ENCODE measurements around the gene PSMG4.

The PSMG4 gene

DNA sequence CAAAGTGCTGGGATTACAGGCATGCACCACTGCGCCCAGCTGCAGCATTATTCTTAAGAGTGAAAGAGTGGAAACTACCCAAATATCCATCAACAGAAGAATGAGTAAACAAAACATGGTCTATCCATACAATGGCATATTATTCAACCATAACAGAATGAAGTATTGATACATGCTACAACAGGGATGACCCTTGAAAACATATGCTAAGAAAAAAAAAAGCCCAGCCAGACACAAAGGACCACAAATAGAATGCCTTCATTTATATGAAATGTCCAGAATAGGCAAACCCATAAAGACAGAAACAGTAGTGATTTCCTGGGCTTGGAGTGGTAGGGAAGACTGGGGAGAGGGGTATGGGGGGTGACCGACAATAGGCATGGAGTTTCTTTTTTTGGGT, 38.4 kb upstream of the PSMG4 start:
- WGBS, 2 experiments, result 90 to 91% methylated on average over 2 of the region's 2 CpGs
- Histone ChIP-seq H3K4me3 (ENCODE audit: insufficient read depth, low read depth, low read length) (no peak overlapping the region), H3K27ac (ENCODE audit: insufficient read depth, low read depth, low read length, poor library complexity, severe bottlenecking) (no peak overlapping the region), H3K27me3 (ENCODE audit: control insufficient read depth, insufficient read depth, low read length, poor library complexity, severe bottlenecking) (no peaks in the 10 kb centered on the region), H3K9me3 (ENCODE audit: control insufficient read depth, low read length) (no peaks in the 10 kb centered on the region), H3K4me1 (ENCODE audit: control insufficient read depth, insufficient read depth, low read length) (no peaks in the 10 kb centered on the region), H3K36me3 (ENCODE audit: control insufficient read depth, insufficient read depth, low read length) (peaks cover 11% of the 10 kb centered on the region)

GRCh38 chr6:3221578-3221977, 37.2 kb upstream of the PSMG4 start:
- Histone ChIP-seq H3K4me1 (ENCODE audit: control insufficient read depth, insufficient read depth, low read length) (peaks cover 4% of the 10 kb centered on the region), H3K4me3 (ENCODE audit: insufficient read depth, low read depth, low read length) (no peak overlapping the region), H3K27ac (ENCODE audit: insufficient read depth, low read depth, low read length, poor library complexity, severe bottlenecking) (no peak overlapping the region), H3K27me3 (ENCODE audit: control insufficient read depth, insufficient read depth, low read length, poor library complexity, severe bottlenecking) (no peaks in the 10 kb centered on the region), H3K9me3 (ENCODE audit: control insufficient read depth, low read length) (no peaks in the 10 kb centered on the region), H3K36me3 (ENCODE audit: control insufficient read depth, insufficient read depth, low read length) (peaks cover 11% of the 10 kb centered on the region)
- 98% methylated on average over 3 to 4 of the region's 4 CpGs for WGBS, 2 experiments

GRCh38 chr6:3222506-3223038, 36.2 kb upstream of the PSMG4 start:
- Histone ChIP-seq H3K4me1 (ENCODE audit: control insufficient read depth, insufficient read depth, low read length) (peaks cover 4% of the 10 kb centered on the region), H3K4me3 (ENCODE audit: insufficient read depth, low read depth, low read length) (no peak overlapping the region), H3K27me3 (ENCODE audit: control insufficient read depth, insufficient read depth, low read length, poor library complexity, severe bottlenecking) (no peaks in the 10 kb centered on the region), H3K9me3 (ENCODE audit: control insufficient read depth, low read length) (no peaks in the 10 kb centered on the region), H3K36me3 (ENCODE audit: control insufficient read depth, insufficient read depth, low read length) (peaks cover 11% of the 10 kb centered on the region), H3K27ac (ENCODE audit: insufficient read depth, low read depth, low read length, poor library complexity, severe bottlenecking) (no peak overlapping the region)
- 90 to 96% methylated on average over 4 of the region's 4 CpGs for WGBS, 2 experiments

- H3K27me3 ChIP-seq (ENCODE audit: control insufficient read depth, insufficient read depth, low read length, poor library complexity, severe bottlenecking), result peaks cover 10% of the 10 kb centered on the region
- H3K9me3 ChIP-seq (ENCODE audit: control insufficient read depth, low read length), result no peaks in the 10 kb centered on the region
- H3K4me3 ChIP-seq (ENCODE audit: insufficient read depth, low read depth, low read length), result peak overlapping the region; percentile 95
- H3K27ac ChIP-seq (ENCODE audit: insufficient read depth, low read depth, low read length, poor library complexity, severe bottlenecking), result peak overlapping the region; percentile 88
- H3K36me3 ChIP-seq (ENCODE audit: control insufficient read depth, insufficient read depth, low read length), result peaks cover 11% of the 10 kb centered on the region
- WGBS, 2 experiments, result 35 to 50% methylated on average over 10 of the region's 10 CpGs
- peaks cover 11% of the 10 kb centered on the region for H3K4me1 ChIP-seq (ENCODE audit: control insufficient read depth, insufficient read depth, low read length)
These were observed 32.7 kb upstream of the PSMG4 start for GRCh38 chr6:3226042-3226441.

- Histone ChIP-seq H3K4me3 (ENCODE audit: insufficient read depth, low read depth, low read length) (peak overlapping the region; percentile 95), H3K36me3 (ENCODE audit: control insufficient read depth, insufficient read depth, low read length) (peaks cover 11% of the 10 kb centered on the region), H3K27ac (ENCODE audit: insufficient read depth, low read depth, low read length, poor library complexity, severe bottlenecking) (peak overlapping the region; percentile 88), H3K4me1 (ENCODE audit: control insufficient read depth, insufficient read depth, low read length) (peaks cover 11% of the 10 kb centered on the region), H3K27me3 (ENCODE audit: control insufficient read depth, insufficient read depth, low read length, poor library complexity, severe bottlenecking) (peaks cover 10% of the 10 kb centered on the region), H3K9me3 (ENCODE audit: control insufficient read depth, low read length) (no peaks in the 10 kb centered on the region)
- 1% methylated on average over 54 of the region's 54 CpGs for WGBS, 2 experiments
These were observed 32.0 kb upstream of the PSMG4 start for GRCh38 chr6:3226481-3227362.

DNA sequence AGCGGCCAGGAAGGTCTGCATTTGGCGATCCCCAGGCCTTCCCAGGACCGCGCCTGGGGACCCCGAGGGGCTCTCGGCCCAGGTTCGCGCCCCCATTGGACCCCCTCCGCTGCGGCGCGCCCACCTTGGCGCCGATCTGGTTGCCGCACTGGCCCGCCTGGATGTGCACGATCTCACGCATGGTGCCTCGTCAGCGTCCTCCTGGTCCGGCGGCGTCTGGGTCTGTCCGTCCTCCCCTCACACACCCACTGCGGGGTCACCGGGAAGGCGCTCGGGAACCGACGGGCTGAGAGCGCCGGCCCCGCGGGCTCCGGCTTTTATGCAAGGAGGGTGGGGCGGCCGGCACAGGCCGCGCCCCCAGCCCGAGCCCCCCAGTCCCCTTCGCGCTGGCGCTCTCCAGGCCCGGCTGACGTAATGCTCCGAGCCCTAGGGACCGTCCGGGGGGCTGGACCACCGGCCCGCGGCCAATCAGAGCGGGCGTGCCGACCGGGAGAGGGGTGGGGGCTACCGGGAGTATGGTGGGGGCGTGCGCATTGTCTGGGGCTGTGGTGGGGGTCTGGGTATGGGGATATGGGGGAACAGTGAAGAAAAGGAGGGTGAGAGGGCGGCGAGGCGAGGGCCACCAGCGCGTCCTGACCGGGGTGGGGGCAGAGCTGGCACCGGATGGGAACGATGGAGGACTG, 31.2 kb upstream of the PSMG4 start, which contains the start of gene TUBB2B:
Gene TUBB2B (minus strand): TSS at position 291 of the 683 bp plus-strand sequence. CDS start 110 bp downstream, at position 181.
- peaks cover 11% of the 10 kb centered on the region for H3K4me1 ChIP-seq (ENCODE audit: control insufficient read depth, insufficient read depth, low read length)
- peak within 1 kb of the TSS; percentile 95 for H3K4me3 ChIP-seq (ENCODE audit: insufficient read depth, low read depth, low read length)
- H3K9me3 ChIP-seq (ENCODE audit: control insufficient read depth, low read length), result no peaks in the 10 kb centered on the region
- 0% methylated on average over 66 of the region's 66 CpGs for WGBS, 2 experiments
- peaks cover 10% of the 10 kb centered on the region for H3K27me3 ChIP-seq (ENCODE audit: control insufficient read depth, insufficient read depth, low read length, poor library complexity, severe bottlenecking)
- peak within 1 kb of the TSS; percentile 96 for H3K27ac ChIP-seq (ENCODE audit: insufficient read depth, low read depth, low read length, poor library complexity, severe bottlenecking)
- H3K36me3 ChIP-seq (ENCODE audit: control insufficient read depth, insufficient read depth, low read length), result peaks cover 11% of the 10 kb centered on the region

DNA sequence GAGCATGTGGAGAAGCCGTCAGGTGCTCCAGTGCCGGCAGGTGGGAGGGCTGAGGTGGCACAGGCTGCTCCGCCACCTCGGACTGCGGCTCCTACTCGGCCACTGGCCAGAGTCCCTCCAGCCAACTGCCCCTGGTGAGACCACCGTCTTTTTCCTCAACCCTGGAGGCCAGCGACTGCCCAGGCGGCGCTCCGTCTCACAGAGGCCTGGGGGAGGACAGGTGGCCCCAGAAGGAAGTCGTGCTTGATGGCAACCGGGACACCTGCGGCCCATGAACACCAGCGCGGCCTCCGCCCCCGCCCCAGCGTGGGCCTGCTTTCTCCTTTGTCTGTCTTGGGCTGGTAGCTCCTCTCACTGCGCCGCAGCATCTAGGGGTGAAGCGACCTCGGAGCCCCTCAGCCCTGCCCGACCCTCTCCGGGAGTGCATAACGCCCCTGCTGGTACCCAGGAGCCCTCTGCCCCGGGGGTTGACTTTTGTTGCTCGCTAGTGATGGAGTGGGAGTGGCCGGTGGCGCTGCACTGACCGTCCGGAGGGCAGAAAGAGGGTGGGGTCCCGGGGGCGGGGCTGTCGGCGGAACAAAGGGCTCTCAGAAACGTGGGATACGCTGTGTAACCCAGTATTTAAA, 30.6 kb upstream of the PSMG4 start:
- no peaks in the 10 kb centered on the region for H3K9me3 ChIP-seq (ENCODE audit: control insufficient read depth, low read length)
- 0% methylated on average over 38 of the region's 38 CpGs for WGBS, 2 experiments

DNA sequence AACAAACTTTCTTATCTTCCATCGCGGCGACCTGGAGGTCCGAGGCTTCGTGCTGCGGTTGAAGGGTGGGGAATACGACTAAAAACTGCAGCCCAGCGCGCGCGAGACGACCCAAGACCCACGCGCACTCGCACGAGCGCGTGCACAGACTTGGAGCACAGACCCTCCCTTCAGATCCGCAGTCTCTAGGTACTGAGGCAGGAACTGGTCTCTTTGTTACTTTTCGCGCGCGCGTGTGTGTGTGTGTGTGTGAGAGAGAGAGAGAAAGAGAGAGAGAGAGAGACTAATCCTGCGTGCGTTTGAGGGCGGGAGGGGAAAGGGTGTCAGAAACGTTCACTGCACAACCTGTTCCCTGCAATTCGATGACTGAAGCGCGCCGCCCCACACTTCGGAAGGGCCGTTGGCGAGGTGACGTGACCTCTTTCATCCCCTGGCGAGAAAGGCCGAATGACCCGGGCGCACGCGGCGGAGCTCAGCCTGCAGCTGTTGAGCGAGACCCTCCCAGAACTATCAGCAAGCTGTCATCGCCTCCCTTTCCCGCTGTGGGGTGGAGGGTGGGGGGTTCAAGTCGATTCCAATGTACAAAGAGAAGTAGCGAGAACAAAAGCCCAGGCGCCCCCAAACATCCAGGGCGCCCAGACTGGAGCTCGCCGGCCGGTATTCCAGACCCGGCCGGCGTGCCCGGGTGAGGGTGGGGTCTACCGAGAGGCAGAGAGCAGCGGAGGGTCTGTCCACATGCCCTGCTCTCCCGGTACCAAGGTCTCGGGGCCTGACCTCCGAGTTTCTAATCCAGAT, 29.8 kb upstream of the PSMG4 start:
- Histone ChIP-seq H3K4me3 (ENCODE audit: insufficient read depth, low read depth, low read length) (peak overlapping the region; percentile 95), H3K9me3 (ENCODE audit: control insufficient read depth, low read length) (no peaks in the 10 kb centered on the region), H3K27me3 (ENCODE audit: control insufficient read depth, insufficient read depth, low read length, poor library complexity, severe bottlenecking) (peaks cover 10% of the 10 kb centered on the region), H3K36me3 (ENCODE audit: control insufficient read depth, insufficient read depth, low read length) (peaks cover 7% of the 10 kb centered on the region), H3K4me1 (ENCODE audit: control insufficient read depth, insufficient read depth, low read length) (peaks cover 11% of the 10 kb centered on the region), H3K27ac (ENCODE audit: insufficient read depth, low read depth, low read length, poor library complexity, severe bottlenecking) (peak overlapping the region; percentile 93)
- 0% methylated on average over 62 of the region's 62 CpGs for WGBS, 2 experiments

More for the DNA sequence above, 30.6 kb upstream of the PSMG4 start:
- Histone ChIP-seq H3K4me3 (ENCODE audit: insufficient read depth, low read depth, low read length) (peak overlapping the region; percentile 95), H3K36me3 (ENCODE audit: control insufficient read depth, insufficient read depth, low read length) (peaks cover 11% of the 10 kb centered on the region), H3K27me3 (ENCODE audit: control insufficient read depth, insufficient read depth, low read length, poor library complexity, severe bottlenecking) (peaks cover 10% of the 10 kb centered on the region), H3K4me1 (ENCODE audit: control insufficient read depth, insufficient read depth, low read length) (peaks cover 11% of the 10 kb centered on the region), H3K27ac (ENCODE audit: insufficient read depth, low read depth, low read length, poor library complexity, severe bottlenecking) (peak overlapping the region; percentile 96)

GRCh38 chr6:3229566-3230178, 29.1 kb upstream of the PSMG4 start:
- peaks cover under 1% of the 10 kb centered on the region for H3K36me3 ChIP-seq (ENCODE audit: control insufficient read depth, insufficient read depth, low read length)
- H3K4me1 ChIP-seq (ENCODE audit: control insufficient read depth, insufficient read depth, low read length), result peaks cover 11% of the 10 kb centered on the region
- peaks cover 10% of the 10 kb centered on the region for H3K27me3 ChIP-seq (ENCODE audit: control insufficient read depth, insufficient read depth, low read length, poor library complexity, severe bottlenecking)
- 1% methylated on average over 28 of the region's 28 CpGs for WGBS, 2 experiments
- H3K9me3 ChIP-seq (ENCODE audit: control insufficient read depth, low read length), result no peaks in the 10 kb centered on the region
- H3K4me3 ChIP-seq (ENCODE audit: insufficient read depth, low read depth, low read length), result peak overlapping the region; percentile 95
- peak overlapping the region; percentile 93 for H3K27ac ChIP-seq (ENCODE audit: insufficient read depth, low read depth, low read length, poor library complexity, severe bottlenecking)

All from ectodermal cell (in vitro differentiated cells).